LHCN-M2 (cell line): Measurements from ENCODE around the gene HIGD2B. TPM values are rescaled to one million over a fixed set of nuclear protein-coding genes. Genes with fewer than 3 reads are reported as not detected.
"Not testable (repeated sequence)": the region's sequence is repeated elsewhere in the genome, so short reads cannot be mapped to it uniquely, and the experiment has no call there.

Source experiments
- DNase-seq: peaks from one replicate; pipeline ENCODE4 v3.0.0-alpha.2; 2012; ENCODE audit warnings: low read depth
- total RNA-seq: library from RNA; depleted of rRNA; stranded (reverse); fragments of >200 nt; gene quantifications from 2 replicates; pipeline ENCODE4 v1.2.3, GENCODE V29; 2014

HIGD2B gene
- total RNA-seq, 1 experiment from 2014 or later, result not detected

DNA sequence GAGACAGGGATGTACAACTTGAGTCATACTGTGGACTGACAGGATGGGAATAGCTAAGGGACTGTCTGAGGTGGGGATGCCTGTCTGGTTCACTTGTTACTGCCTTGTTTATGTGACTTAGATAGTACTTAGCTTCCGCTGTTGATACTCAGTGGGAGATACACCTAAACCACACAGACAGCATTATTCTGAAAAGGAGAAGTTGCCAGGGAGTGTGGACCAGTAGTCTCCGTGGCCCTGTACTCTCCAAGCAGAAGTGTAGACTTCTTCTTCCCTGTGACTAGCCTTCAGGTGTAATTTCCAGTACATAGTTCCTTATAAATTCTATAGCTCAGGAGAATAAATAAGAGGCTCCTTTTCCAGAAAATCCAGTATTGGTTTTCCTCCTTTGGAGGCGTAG, 5.1 kb downstream of the HIGD2B start:
- no peak for DNase-seq

- DNase-seq, result no peak
Observed at GRCh38 chr15:72676838-72677237, 9.1 kb downstream of the HIGD2B start.

GRCh38 chr15:72671525-72671924, 14.5 kb downstream of the HIGD2B start:
- no peak for DNase-seq

DNA sequence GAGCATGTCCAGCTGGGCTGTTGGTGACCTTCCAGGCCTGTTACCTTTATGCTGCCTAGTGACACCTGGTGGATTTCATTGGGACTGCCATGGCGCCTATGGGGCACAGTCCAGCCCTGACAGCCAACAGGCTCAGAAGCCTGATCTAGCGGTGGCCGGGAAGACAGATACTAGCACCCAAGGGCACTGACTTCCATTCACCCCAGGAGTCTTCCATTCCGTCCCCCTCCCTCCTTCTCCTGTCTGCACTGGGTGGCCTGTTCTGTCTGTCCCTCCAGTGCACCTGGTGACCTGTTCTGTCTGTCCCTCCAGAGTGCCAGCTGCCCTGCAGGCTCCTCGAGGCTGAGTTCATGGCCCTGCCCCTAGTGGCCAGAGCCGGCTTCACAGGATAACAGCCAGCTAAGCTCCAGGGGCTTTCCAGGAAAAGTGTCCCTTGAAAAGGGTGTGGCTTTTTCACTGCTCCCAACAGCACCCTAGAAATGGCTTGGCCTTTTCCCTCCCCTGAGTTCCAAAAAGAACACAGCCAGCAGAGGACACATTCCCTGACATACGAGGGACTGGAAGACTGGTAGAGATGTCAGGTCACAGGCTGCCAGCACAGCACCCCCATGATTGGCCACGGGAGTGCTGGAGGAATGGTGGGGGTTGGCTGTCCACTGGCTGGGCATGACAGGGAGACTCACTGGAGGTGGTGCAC, 15.2 kb downstream of the HIGD2B start:
- peak; percentile 55 for DNase-seq

GRCh38 chr15:72669803-72670202, 16.2 kb downstream of the HIGD2B start:
- DNase-seq, result not testable (repeated sequence)

- DNase-seq, result not testable (repeated sequence)
Observed at GRCh38 chr15:72665706-72666105, 20.3 kb downstream of the HIGD2B start.

DNA sequence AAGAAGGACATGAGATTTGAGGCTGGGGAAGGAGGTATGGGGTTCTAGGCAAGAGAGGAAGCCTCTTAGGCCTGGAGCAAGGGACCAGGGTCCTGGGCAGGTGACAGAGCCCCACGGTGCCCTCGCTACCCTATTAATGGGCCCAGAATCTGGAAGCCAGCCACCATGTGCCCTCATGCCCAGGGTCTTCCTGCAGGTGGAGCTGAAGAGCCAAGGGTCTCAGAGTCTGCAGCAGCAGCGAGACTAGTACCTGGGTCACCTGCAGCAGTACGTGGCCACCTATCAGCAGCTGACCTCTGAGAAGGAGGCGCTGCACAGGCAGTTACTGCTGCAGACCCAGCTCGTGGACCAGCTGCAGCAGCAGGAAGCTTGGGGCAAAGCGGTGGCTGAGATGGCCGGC, 22.1 kb downstream of the HIGD2B start:
- DNase-seq, result not testable (repeated sequence)

DNA sequence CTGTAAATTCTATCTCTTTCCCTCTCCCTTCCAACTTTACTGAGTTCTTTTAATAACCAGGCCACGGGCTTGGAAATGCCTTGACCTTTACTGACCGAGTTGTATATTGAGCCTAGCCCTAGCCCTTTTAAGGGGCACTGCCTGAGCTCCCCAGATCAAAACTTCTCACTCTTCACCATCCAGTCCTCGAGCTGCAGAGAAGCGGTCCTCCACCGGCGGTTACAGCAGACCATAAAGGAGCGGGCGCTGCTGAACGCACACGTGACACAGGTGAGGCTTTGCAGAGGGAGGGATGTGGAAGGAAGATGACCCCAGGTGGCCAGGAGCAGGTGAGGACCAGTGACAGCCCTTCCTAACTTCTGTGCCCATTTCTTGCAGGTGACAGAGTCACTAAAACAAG, 24.9 kb downstream of the HIGD2B start:
- not testable (repeated sequence) for DNase-seq

GRCh38 chr15:72656014-72656413, 30.0 kb downstream of the HIGD2B start:
- DNase-seq, result not testable (repeated sequence)

DNA sequence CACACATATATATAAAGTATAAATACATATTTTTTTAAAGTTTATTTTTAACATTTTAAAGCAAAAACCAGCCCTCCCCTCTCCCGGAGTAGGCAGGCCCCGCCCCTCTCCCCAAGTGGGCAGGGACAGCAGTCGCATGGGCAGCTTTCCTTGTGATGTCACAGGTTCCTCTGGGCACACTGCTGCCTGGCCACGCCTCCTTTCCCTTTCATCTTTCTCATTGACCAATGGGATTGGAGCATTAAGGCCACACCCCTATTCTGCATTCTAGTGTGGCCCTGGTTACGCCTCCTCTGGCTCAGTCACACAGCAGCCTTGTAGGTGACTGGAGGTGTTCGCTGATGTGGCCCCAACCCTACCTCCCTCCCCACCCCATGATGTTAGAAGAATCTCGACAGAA, 31.6 kb downstream of the HIGD2B start, which contains the start of gene GOLGA6B:
Gene GOLGA6B (plus strand): TSS at position 301 of the 400 bp plus-strand sequence. CDS start 41 bp downstream, at position 342.
- DNase-seq, result not testable (repeated sequence)

DNA sequence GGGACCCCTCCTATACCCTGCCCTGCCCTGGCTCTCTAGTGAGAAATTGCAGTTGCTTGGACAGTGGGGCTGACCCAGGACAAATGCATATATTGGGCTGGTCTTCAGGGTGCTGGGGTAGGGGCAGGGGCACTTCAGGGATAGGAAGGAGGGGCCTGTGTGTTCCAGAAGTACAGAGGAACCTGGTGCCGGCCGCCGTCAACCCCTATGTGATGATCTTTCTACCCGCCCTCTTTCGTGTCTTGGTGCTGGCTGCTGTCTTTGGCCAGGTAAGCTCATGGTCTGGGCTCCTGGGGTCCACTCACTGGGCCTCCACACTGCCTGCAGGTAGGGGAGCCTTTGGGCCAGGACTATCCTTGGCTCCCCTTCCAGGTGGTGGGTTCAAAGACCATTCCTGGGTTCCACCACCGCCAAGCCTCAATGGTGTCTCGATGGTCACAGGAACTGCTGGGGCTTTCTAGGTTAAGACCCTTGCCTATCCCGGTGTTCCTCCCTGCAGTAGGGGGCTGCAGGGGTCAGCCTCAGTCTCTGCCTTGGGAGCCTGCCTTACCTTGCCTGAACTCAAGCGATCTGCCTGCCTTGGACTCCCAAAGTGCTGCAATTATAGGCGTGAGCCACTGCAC, 37.2 kb downstream of the HIGD2B start:
- DNase-seq, result not testable (repeated sequence)

GRCh38 chr15:72642271-72642670, 43.7 kb downstream of the HIGD2B start:
- not testable (repeated sequence) for DNase-seq

DNA sequence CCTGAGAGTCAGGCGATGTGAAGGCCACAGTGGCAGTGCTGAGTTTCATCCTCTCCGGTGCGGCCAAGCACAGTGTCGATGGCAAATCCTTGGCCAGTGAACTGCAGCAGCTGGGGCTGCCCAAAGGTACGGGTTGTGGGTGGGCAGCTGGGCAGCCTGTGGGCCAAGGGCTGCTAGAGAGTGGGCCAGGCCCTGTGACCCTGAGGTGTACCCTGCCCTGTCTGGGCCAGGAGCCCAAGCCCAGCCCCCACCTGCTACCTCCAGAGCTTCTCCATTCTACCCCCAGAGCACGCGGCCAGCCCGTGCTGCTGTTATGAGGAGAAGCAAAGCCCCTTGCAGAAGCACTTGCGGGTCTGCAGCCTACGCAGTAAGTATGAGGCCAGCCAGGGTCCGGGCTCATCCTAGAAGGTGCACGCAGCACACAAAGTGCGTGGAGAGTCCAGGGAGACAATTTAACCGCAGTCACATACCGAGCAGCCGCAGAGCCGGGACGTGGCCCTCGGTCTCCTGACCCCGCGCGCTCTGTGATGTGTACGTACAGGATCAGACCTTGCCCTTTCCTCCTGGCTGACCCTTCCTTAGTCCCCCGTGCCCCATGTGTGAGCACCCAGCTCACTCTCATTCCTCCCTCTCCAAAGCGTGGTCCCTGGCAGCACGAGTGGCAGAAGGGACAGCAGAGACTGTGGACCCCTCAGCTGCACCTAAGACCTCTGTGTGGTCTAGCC, 46.1 kb downstream of the HIGD2B start:
- not testable (repeated sequence) for DNase-seq

DNA sequence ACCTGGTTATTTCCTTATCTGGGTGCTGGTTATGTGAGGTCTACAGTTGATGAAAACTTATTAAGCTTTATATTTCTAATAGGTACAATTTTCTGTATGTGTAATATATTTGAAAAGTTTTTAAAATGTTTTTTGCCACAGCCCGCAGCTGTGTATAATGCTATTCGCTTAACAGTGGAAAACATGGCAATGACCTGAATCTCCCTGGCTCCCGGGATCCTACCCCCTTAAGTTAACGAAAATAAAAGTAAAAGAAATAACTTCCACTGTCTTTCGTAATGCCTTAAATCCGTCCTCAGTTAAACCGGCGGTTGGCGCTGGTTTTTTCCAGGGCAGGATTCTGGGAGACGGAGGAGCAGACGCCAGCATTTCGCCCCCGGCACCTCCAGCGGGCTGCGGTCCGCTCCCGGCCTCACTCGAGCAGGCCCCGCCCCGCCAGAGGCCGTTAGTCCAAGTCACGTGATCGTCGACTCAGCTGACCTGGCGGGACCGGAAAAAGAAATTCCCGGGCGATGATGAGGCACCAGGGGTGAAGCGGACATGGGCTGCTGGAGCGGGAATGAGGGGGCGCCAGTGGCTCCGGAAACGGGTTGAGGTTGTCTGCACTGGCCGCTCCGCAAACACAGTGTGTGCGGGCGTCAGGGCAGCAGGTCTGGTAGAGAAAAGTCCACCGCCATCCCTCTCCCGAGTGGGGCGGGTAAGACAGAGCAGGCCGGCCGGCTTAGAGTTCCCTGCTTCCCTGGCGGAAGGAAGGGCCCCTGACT, 49.3 kb downstream of the HIGD2B start:
- peak; percentile 70 for DNase-seq

GRCh38 chr15:72629068-72629570, 56.9 kb downstream of the HIGD2B start:
- DNase-seq, result not testable (repeated sequence)

DNA sequence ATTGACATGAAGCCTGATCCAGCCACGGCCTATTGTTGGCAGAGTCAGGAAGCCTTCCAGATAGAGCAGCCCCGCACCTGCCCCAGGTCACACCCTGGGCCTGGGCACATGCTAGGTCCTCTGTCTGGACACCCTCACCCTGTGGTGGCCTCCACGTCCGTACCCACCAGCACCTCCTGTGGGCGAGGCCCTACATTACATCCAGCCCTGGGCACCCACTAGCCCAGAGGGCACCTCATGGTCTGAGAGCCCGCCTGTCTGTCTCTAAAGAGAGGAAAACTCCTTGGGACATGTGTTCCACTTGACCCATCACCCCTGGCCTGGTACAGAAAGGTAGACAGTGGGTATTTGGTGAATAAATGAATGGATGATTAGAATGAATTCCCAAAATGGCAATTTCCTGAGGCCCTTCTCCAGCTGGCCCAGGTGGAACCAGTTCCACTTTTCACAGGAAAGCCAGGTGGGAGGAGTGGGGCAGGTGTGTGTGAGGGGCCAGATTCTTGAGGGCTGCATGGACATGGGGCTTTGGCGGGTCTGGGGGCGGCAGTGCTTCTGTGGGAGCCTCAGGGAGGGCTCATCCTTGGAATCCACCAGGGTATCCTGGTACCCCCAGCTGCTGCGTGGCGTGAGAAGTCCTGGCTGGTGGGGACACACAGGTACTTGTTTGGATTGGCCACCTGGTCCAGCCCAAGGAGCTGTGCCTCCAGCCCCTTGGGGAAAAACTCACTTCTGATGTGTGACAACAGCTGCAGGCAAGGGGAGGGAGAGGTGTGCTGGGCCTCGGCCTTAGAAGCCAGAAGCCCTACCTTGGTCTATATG, 57.5 kb downstream of the HIGD2B start:
- not testable (repeated sequence) for DNase-seq

DNA sequence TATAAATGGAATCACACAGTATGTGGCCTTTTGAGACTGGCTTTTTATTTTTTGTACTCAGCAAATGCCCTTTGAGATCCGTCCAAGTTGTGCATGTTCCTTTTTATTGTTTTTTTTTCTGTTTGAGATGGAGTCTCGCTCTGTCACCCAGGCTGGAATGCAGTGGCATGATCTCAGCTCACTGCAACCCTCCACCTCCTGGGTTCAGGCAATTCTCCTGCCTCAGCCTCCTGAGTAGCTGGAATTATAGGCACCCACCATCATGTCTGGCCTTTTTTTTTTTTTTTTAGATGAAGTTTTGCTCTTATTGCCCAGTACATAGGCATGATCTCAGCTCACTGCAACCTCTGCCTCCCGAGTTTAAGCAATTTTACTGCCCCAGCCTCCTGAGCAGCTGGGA, 59.8 kb downstream of the HIGD2B start:
- DNase-seq, result not testable (repeated sequence)
